AG20443 (cell line): Measurements from ENCODE around the gene PPP1R3A.

Experiments
- DNase-seq: peaks from one replicate; pipeline ENCODE4 v3.0.0; 2012; ENCODE audit warnings: low spot score, mixed read lengths

The PPP1R3A gene

GRCh38 chr7:113883096-113883495 lies 35.7 kb downstream of the PPP1R3A start:
- DNase-seq = no peak

GRCh38 chr7:113880559-113880958 lies 38.2 kb downstream of the PPP1R3A start:
- DNase-seq = no peak

DNA sequence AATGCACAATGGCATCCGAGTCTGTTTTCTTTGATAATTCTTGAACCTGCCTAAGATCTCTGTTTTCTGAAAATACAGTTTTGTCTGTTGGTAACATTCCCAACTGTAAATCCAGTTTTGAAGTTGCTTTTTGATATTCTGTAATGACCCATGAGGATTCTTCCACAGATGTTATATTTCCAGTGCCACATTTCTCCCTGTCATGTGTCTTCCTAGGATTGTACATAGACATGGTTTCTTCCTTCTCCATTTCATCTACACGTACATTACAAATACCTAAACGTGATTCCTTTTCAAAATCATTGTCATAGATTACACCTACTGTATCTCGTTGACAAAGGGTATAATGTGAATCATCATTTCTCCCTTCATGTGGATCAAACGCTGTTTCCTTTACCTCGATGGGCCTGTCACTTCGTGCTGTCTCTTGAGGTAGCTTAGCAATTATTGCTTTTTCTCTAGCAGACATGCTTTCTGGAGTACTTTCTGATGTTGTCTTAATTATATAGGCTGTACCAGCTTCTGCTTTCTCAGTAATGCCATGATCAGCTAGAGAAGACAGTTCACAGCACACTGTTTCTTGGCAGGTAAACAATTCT lies 40.3 kb downstream of the PPP1R3A start:
- no peak for DNase-seq

GRCh38 chr7:113875224-113875623 lies 43.6 kb downstream of the PPP1R3A start:
- no peak for DNase-seq

- DNase-seq = no peak
Measured at GRCh38 chr7:113873554-113874151, 45.2 kb downstream of the PPP1R3A start.

DNA sequence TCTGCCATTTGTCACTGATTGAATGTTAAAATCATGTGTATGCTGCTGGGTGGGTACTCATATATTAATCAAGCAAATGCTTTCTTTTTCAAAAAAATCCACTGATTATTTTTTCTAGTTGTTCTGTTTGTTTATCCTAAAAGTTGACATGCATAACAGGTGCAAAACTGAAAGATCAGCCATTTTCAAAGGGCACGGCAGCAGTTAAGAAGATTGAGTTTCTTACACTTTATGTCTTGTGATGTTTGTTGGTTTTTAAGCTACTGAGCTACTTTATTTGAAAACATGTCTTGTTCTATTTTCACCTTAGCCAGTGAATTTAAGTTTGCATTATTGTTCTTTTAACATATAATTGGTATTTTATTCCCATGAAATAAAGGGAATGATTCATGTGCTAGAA lies 45.8 kb downstream of the PPP1R3A start:
- DNase-seq = no peak

GRCh38 chr7:113867325-113867724 lies 51.5 kb downstream of the PPP1R3A start:
- no peak for DNase-seq

- no peak for DNase-seq
Measured at GRCh38 chr7:113856010-113856409, 62.8 kb downstream of the PPP1R3A start.

GRCh38 chr7:113840954-113841353 lies 77.9 kb downstream of the PPP1R3A start:
- no peak for DNase-seq

DNA sequence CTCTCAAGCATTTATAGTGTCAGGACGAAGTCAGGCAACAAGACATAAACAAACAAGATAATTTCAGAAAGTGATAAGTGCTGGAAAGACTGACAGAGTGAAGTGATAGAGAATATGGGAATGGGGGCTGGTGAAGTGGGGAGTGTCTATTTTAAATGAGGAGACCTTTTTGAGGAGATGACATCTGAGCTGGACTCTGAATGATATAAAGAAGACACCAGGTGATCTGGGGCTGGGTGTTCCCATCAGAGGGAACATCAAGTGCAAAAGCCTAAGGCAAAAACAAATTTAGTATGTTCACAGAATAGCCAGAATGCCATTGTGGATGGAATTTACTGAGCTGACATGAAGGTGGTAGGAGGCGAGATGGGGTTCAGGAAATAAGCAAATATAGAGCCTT lies 83.4 kb downstream of the PPP1R3A start:
- no peak for DNase-seq

- DNase-seq = no peak
Measured at GRCh38 chr7:113832196-113832745, 86.5 kb downstream of the PPP1R3A start.

GRCh38 chr7:113831556-113831955 lies 87.3 kb downstream of the PPP1R3A start:
- no peak for DNase-seq

DNA sequence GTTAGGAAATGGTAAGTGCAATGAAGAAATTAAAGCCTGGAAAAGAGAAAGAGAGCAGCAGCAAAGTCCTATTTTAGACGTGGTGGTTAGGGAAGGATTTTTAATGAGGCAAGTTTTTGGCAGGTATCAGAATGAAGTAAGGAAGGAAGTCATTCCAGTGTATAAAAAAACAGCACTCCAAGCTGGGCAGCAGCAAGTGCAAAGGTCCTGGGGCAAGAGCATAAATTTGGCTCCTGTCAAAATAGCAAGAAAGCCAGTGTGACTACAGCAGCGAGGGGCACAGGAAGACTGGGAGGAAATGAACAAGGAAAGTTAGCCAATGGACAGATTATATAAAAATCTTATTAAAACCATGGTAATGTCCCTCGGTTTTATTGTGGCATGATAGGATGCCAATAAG lies 90.2 kb downstream of the PPP1R3A start:
- no peak for DNase-seq
